ENCODE results near the gene KPNA1.

The KPNA1 gene

DNA sequence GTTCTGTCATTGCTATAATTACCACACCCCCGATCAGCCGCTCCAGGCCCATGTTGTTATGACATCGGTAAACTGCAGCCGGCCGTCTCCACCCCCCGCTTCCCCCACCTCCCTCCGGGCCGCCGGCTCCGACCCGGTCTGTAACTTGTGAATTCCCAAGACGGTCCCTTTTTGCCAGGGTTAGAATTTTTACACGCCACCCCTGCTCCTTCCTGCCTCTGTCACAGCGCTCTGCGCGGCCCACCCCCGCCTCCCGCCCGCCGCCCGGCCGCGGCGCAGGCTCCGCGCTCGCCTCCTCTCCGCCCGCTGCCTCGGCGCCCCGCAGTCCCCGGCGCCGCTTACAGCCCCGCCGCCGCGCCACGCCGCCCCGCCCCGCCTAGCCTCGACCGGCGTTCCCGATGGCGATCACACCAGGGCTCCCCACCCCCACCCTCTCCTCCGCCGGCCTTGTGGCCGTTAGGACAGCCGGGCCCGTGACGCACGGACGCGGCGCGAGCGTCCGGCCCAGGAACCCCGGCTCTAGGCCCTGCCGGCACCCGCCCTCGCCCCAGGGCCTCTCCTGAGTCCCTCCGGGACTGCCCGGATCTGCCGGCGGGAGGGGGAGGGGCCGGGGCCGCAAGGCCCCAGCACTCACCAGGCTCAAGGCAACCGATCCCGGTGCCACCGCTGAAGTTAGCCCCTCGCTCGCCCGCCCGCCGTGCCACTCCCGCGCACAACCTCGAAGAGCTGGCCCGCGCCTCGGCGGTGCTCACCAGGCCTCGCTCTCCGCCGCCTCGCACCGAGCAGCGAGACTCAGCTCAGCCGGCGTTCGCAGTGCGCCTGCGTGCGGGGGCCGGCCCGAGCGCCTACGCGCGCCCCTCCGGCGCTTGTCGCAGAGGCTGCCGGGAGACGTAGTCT lies at the start of gene KPNA1:
KPNA1 (minus strand) TSS at position 817 of the 897 bp plus-strand sequence. CDS start 18,374 bp downstream, outside the sequence.
- peaks cover 0 to 19% (median 12%) of the 10 kb centered on the region in 11 experiments; a peak in 15 of 22 replicates for H3K9me3 ChIP-seq (replicated peaks in 1 of 11)
- H3K9ac ChIP-seq = peak within 1 kb of the TSS; percentile 97 to 100 (median 99)
- H3K27me3 ChIP-seq = no peaks in the 10 kb centered on the region
- H3K4me3 ChIP-seq = peak within 1 kb of the TSS; percentile 75 to 88 (median 84)
- H3K27ac ChIP-seq = peak within 1 kb of the TSS; percentile 95 to 99 (median 99)
- peak within 1 kb of the TSS; percentile 64 to 84 (median 75) for H3K4me2 ChIP-seq
- 0 out of 22 replicates have a peak, but pooled peaks of 1 of the 11 experiments have one; percentile 4 for TF ChIP-seq Cebpa-rat (IDR thresholded peaks at IDR 0.05)
- H4K20me1 ChIP-seq = peaks cover 28 to 48% (median 45%) of the 10 kb centered on the region in 11 experiments
- H3K4me1 ChIP-seq = peaks cover 24 to 59% (median 45%) of the 10 kb centered on the region in 10 experiments
- peaks cover 0 to 33% (median 19%) of the 10 kb centered on the region in 11 experiments; a peak in 13 of 22 replicates for H3K36me3 ChIP-seq

DNA sequence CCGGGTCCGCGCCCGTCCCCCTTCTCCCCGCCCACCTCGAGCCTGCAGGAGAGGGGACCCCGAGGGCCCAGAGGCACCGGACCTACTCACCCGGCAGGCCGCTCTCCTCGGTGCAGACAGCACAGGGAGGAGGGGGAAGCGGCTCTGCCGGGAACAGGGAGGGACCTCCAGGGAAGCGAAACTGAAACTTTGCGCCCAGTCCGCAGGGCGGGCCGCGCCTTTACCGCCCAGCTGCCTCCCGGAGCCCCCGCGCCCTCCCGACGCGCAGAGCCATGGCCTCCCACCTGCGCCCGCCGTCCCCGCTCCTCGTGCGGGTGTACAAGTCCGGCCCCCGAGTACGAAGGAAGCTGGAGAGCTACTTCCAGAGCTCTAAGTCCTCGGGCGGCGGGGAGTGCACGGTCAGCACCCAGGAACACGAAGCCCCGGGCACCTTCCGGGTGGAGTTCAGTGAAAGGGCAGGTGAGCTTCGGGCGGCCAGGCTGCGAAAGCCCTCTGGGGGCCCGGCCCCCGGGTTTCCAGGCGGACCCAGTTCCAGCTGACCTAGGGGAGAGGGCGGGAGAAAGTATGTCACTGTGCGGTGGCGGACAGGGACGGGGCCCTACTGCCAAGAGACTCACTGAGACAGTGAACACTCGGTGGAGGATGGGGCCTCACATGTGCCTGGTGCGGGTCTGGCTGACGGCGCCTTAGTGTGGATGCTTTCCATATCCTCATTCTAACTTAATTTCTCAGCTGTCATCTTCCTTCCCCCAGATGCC lies 49.6 kb upstream of the KPNA1 start, which contains the start of the genes DTX3L and PARP9:
DTX3L (plus strand) TSS at position 184 of the 758 bp plus-strand sequence; CDS start at position 273, 89 bp downstream.
PARP9 (minus strand) TSS at position 146 of the 758 bp plus-strand sequence. CDS start 4,680 bp downstream, outside the sequence.
- Histone ChIP-seq H3K4me2 (peak within 1 kb of the TSS; percentile 77 to 97 (median 92)), H3K9me3 (replicated peaks in 1 of 11) (no peaks in the 10 kb centered on the region), H3K36me3 (peaks cover 30 to 43% (median 36%) of the 10 kb centered on the region in 11 experiments), H4K20me1 (peaks cover 0 to 16% (median 0%) of the 10 kb centered on the region in 11 experiments; a peak in 1 of 22 replicates), H3K9ac (peak within 1 kb of the TSS; percentile 87 to 98 (median 94)), H3K27me3 (no peaks in the 10 kb centered on the region), H3K4me3 (peak within 1 kb of the TSS; percentile 70 to 94 (median 86)), H3K27ac (peak within 1 kb of the TSS; percentile 87 to 99 (median 94)), H3K4me1 (peaks cover 49 to 77% (median 62%) of the 10 kb centered on the region in 10 experiments)
- TF ChIP-seq Cebpa-rat (IDR thresholded peaks at IDR 0.05) = no peak

DNA sequence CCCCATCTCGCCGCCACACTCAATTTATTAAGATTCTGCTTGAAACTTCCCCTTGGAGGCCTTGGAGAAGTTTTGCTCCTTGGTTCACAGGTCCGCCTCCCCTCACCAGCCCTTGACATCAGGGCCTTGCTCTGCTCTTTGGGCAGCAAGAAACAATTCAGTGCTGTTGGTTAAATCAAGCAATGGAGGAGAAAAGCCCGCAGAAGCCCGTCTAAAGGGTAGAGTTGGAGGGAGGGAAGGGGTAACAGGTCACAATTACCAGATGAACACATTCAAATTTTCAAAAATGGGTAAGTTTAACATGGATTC lies 48.9 kb upstream of the KPNA1 start:
- TF ChIP-seq Cebpa-rat (IDR thresholded peaks at IDR 0.05) = no peak
- Histone ChIP-seq H3K9me3 (replicated peaks in 1 of 11) (no peaks in the 10 kb centered on the region), H4K20me1 (peaks cover 0 to 9% (median 0%) of the 10 kb centered on the region in 11 experiments; a peak in 1 of 22 replicates), H3K4me3 (peak overlapping the region; percentile 70 to 94 (median 86)), H3K4me2 (peak overlapping the region; percentile 77 to 97 (median 92)), H3K27me3 (no peaks in the 10 kb centered on the region), H3K4me1 (peaks cover 46 to 70% (median 58%) of the 10 kb centered on the region in 10 experiments), H3K27ac (peak overlapping the region; percentile 87 to 99 (median 94)), H3K36me3 (peaks cover 23 to 43% (median 36%) of the 10 kb centered on the region in 11 experiments), H3K9ac (peak overlapping the region; percentile 87 to 98 (median 94))

DNA sequence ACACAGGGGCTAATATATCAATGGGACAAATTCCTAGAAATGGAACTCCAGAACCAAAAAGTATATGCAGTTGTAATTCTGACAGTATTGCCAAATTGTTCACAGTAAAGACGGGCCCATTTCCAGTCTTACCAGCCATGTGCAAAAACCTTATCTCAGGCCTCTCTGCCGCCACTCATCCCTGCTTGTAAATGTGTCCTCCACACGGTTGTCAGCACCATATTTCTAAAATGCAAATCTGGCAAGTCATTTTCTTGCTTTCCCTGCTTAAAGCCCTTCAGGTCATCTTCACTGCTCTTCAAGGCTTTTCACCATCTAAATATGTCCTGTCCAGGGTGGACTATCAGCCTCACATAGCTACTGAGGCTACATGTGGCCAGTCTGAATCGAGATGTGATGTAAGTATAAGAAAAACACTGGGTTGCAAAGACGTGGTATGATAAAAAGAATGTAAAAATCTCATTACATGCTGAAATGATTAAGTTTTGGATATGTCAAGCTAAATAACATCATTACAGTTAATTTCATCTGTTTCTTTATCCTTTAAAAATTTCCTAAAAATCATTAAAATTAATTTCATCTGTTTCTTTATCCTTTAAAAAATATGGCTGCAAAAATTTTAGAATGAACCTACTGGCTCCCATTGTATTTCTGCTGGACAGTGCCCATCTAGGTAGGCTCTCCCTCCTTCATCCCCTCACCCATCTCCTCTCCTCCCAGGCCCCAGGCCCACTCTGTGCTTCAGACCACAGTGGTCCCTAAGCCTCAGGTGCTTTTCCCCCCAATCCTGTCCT lies 48.4 kb upstream of the KPNA1 start:
- Histone ChIP-seq H3K27me3 (no peaks in the 10 kb centered on the region), H3K4me1 (peaks cover 41 to 64% (median 53%) of the 10 kb centered on the region in 10 experiments), H3K27ac (peak overlapping the region; percentile 87 to 99 (median 94); a peak in 21 of 22 replicates), H4K20me1 (peaks cover 0 to 9% (median 0%) of the 10 kb centered on the region in 11 experiments; a peak in 1 of 22 replicates), H3K4me2 (peak overlapping the region; percentile 77 to 97 (median 92)), H3K36me3 (peaks cover 25 to 44% (median 37%) of the 10 kb centered on the region in 11 experiments), H3K9ac (peak overlapping the region; percentile 87 to 98 (median 94)), H3K9me3 (replicated peaks in 1 of 11) (no peaks in the 10 kb centered on the region), H3K4me3 (peak overlapping the region; percentile 70 to 94 (median 86))
- no peak for TF ChIP-seq Cebpa-rat (IDR thresholded peaks at IDR 0.05)

- H3K4me1 ChIP-seq = peaks cover 18 to 40% (median 30%) of the 10 kb centered on the region in 10 experiments
Observed at GRCh38 chr3:122560680-122561079, 45.9 kb upstream of the KPNA1 start.

DNA sequence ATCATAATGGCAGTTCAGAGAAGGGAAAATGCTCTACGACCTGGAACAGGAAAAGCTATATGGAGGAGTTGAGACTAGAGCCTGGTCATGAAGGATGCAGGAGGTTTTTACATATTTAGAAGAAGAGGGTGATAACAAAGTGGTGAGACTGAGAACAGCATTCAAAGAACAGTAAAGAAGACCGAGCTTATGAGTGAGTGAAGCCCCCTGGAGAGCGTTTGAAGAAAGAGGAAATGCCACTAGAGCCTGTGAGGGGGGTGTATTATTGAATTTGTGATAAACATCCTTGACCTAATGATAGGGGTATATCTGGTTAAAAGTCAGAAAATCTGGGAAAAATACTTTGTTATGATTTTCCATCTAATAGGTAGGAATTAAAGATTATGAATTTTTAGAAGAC lies 45.2 kb upstream of the KPNA1 start:
- H3K9me3 ChIP-seq (replicated peaks in 1 of 11) = no peaks in the 10 kb centered on the region
- no peak overlapping the region for H3K4me3 ChIP-seq
- no peak overlapping the region for H3K27ac ChIP-seq
- H3K36me3 ChIP-seq = peaks cover 22 to 52% (median 41%) of the 10 kb centered on the region in 11 experiments
- H4K20me1 ChIP-seq = peaks cover 0 to 13% (median 0%) of the 10 kb centered on the region in 11 experiments; a peak in 1 of 22 replicates
- H3K9ac ChIP-seq = no peak overlapping the region
- peak overlapping the region in 5 of 11 experiments; percentile 2 to 10 (median 6); a peak in 2 of 22 replicates for H3K4me2 ChIP-seq
- H3K27me3 ChIP-seq = no peaks in the 10 kb centered on the region
- H3K4me1 ChIP-seq = peaks cover 11 to 34% (median 24%) of the 10 kb centered on the region in 10 experiments
- no peak for TF ChIP-seq Cebpa-rat (IDR thresholded peaks at IDR 0.05)

More at GRCh38 chr3:122560680-122561079, 45.9 kb upstream of the KPNA1 start:
- Histone ChIP-seq H3K4me3 (no peak overlapping the region), H3K36me3 (peaks cover 17 to 46% (median 35%) of the 10 kb centered on the region in 11 experiments), H3K27ac (no peak overlapping the region), H4K20me1 (peaks cover 0 to 9% (median 0%) of the 10 kb centered on the region in 11 experiments; a peak in 1 of 22 replicates), H3K4me2 (0 out of 22 replicates have a peak overlapping the region, but pooled peaks of 1 of the 11 experiments have one; percentile 4), H3K27me3 (no peaks in the 10 kb centered on the region), H3K9me3 (replicated peaks in 1 of 11) (no peaks in the 10 kb centered on the region), H3K9ac (no peak overlapping the region)
- TF ChIP-seq Cebpa-rat (IDR thresholded peaks at IDR 0.05) = no peak

DNA sequence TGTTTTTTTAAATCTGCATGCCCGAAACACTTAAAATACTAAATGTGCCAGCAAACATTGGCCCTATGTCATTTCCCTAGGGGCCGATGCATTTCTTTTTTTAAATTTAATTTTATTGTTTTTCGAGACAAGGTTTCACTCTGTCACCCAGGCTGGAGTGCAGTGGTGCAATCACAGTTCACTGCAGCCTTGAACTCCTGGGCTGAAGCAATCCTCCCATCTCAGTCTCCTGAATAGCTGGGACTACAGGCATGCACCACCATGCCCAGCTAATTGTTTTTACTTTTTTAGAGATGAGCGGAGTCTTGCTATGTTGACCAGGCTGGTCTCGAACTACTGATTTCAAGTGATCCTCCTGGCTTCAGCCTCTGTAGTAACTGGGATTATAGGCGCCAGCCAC lies 43.9 kb upstream of the KPNA1 start:
- Histone ChIP-seq H3K9me3 (replicated peaks in 1 of 11) (no peaks in the 10 kb centered on the region), H4K20me1 (peaks cover 0 to 24% (median 0%) of the 10 kb centered on the region in 11 experiments; a peak in 1 of 22 replicates), H3K27me3 (no peaks in the 10 kb centered on the region), H3K4me2 (no peak overlapping the region), H3K27ac (no peak overlapping the region), H3K4me3 (no peak overlapping the region), H3K4me1 (peaks cover 8 to 33% (median 22%) of the 10 kb centered on the region in 10 experiments), H3K36me3 (peaks cover 31 to 65% (median 50%) of the 10 kb centered on the region in 11 experiments), H3K9ac (no peak overlapping the region)
- no peak for TF ChIP-seq Cebpa-rat (IDR thresholded peaks at IDR 0.05)

All from BLaER1 treated with 17β-estradiol and CSF1 and Interleukin-3, amounts not matched to agents 10 nM and 100 nM (cell line).